Lung (tissue), 12 donors: Measurements from ENCODE around the gene CRLF1. TPM values are rescaled to one million over a fixed set of nuclear protein-coding genes. Genes with fewer than 3 reads are reported as not detected.

Experiments
- ATAC-seq: fragments of 200-7000 bp; cut with Tn5 transposase; one replicate; pipeline ENCODE4 v1.9.1; 2020; ENCODE audit warnings: moderate number of reproducible peaks; ENCODE audit not compliant: insufficient read depth, low FRiP score
- DNase-seq, 3 donors: peaks; one replicate each; pipeline ENCODE4 v3.0.0-alpha.2; 2013 to 2017
- H3K27ac ChIP-seq, 2 donors: one replicate each; pipeline ENCODE4 v1.5.1; 2013; ENCODE audit warnings: mild to moderate bottlenecking in 2 of 2, moderate library complexity in 2 of 2, control low read depth in 1 of 2, inconsistent platforms in 1 of 2, low read depth in 1 of 2, low read length in 1 of 2
- H3K27me3 ChIP-seq, 3 donors: one replicate each; pipeline ENCODE4 v1.5.1; 2013; ENCODE audit warnings: low read length in 2 of 3; ENCODE audit not compliant: control insufficient read depth in 3 of 3, insufficient read depth in 3 of 3
- H3K36me3 ChIP-seq, 4 donors: one replicate each; pipeline ENCODE4 v1.5.1; 2013; ENCODE audit warnings: low read length in 4 of 4, mild to moderate bottlenecking in 1 of 4, moderate library complexity in 1 of 4; ENCODE audit not compliant: control insufficient read depth in 4 of 4, insufficient read depth in 4 of 4
- H3K4me1 ChIP-seq, 5 donors: one replicate each; pipeline ENCODE4 v1.5.1; 2013; ENCODE audit warnings: low read length in 5 of 5, mild to moderate bottlenecking in 2 of 5, moderate library complexity in 1 of 5; ENCODE audit not compliant: control insufficient read depth in 5 of 5, insufficient read depth in 5 of 5
- H3K4me3 ChIP-seq: one replicate; pipeline ENCODE4 v1.5.1; 2013; ENCODE audit warnings: mild to moderate bottlenecking, control low read depth, moderate library complexity
- H3K9ac ChIP-seq, 2 donors: one replicate each; pipeline ENCODE4 v1.5.1; 2013; ENCODE audit warnings: low read length in 2 of 2, control low read depth in 1 of 2; ENCODE audit not compliant: insufficient read depth in 1 of 2
- H3K9me3 ChIP-seq, 4 donors: one replicate each; pipeline ENCODE4 v1.5.1; 2013; ENCODE audit warnings: low read length in 3 of 4, mild to moderate bottlenecking in 1 of 4, moderate library complexity in 1 of 4; ENCODE audit not compliant: control insufficient read depth in 4 of 4, insufficient read depth in 3 of 4
- CTCF ChIP-seq: IDR thresholded peaks from 2 replicates; pipeline ENCODE4 v1.5.1; 2012; ENCODE audit warnings: mild to moderate bottlenecking; ENCODE audit errors: control extremely low read depth, extremely low read depth
- WGBS, 2 donors: extraction: QIAGEN DNeasy Blood & Tissue Kit; methylation state at CpG; one replicate each; pipeline ENCODE4 v1.1.7; 2013; 5-methylcytosine and 5-hydroxymethylcytosine counted together
- polyA plus RNA-seq, 2 donors: library from polyadenylated mRNA; stranded (reverse); fragments of 200-250 nt; gene quantifications; one replicate each; pipeline ENCODE4 v1.2.1, GENCODE V29; 2013
- total RNA-seq, 2 donors: library from RNA; depleted of rRNA in 1 of 2; stranded (reverse); fragments of >200 nt in 1 of 2; gene quantifications; one replicate each; pipeline ENCODE4 v1.2.1, GENCODE V29; 2014 to 2021
- donor health status: control.
- donor health status: control.
- donor health status: Bipolar disorder and iron deficiency.
- donor health status: healthy.
- donor health status: DM: yes; HTN: yes; CAD: no.

Gene CRLF1
- total and polyA plus RNA-seq, 4 donors, result 12.8 to 48.2 (median 25.1) TPM

GRCh38 chr19:18608102-18608804 is 1.7 kb upstream of the CRLF1 start:
- no peak for ATAC-seq
- Histone ChIP-seq H3K36me3 (no peaks in the 10 kb centered on the region), H3K4me1 (peaks cover 0 to 31% (median 15%) of the 10 kb centered on the region in 5 donors), H3K9me3 (peaks cover 0 to 4% (median 0%) of the 10 kb centered on the region in 4 donors), H3K9ac (no peak overlapping the region), H3K27me3 (peaks cover 0 to 61% (median 47%) of the 10 kb centered on the region in 3 donors), H3K27ac (no peak overlapping the region), H3K4me3 (no peak overlapping the region)
- 19 to 40% methylated on average over 5 of the region's 5 CpGs for WGBS, 2 donors
- no peak for TF ChIP-seq CTCF
- no peak for DNase-seq

- TF ChIP-seq CTCF, result no peak
- DNase-seq, result no peak
- 1 to 2% methylated on average over 67 to 68 of the region's 68 CpGs for WGBS, 2 donors
- Histone ChIP-seq H3K4me1 (peaks cover 0 to 27% (median 10%) of the 10 kb centered on the region in 5 donors), H3K27ac (no peak overlapping the region), H3K4me3 (no peak overlapping the region), H3K9ac (no peak overlapping the region), H3K36me3 (no peaks in the 10 kb centered on the region), H3K27me3 (peaks cover 0 to 60% (median 51%) of the 10 kb centered on the region in 3 donors), H3K9me3 (peaks cover 0 to 4% (median 0%) of the 10 kb centered on the region in 4 donors)
- no peak for ATAC-seq
Observed at GRCh38 chr19:18607226-18608101, 865 bp upstream of the CRLF1 start.

- 3 to 4% methylated on average over 63 to 65 of the region's 65 CpGs for WGBS, 2 donors
- Histone ChIP-seq H3K9ac (no peak overlapping the region), H3K27ac (no peak overlapping the region), H3K27me3 (peaks cover 0 to 47% (median 39%) of the 10 kb centered on the region in 3 donors), H3K9me3 (peaks cover 0 to 4% (median 0%) of the 10 kb centered on the region in 4 donors), H3K4me1 (peaks cover 0 to 17% (median 2%) of the 10 kb centered on the region in 5 donors), H3K4me3 (no peak overlapping the region), H3K36me3 (no peaks in the 10 kb centered on the region)
- ATAC-seq (no peak), DNase-seq (peak in 1 of 3 donors; percentile 16)
- no peak for TF ChIP-seq CTCF
Observed at GRCh38 chr19:18605546-18606280, 886 bp downstream of the CRLF1 start.
